HL-60 (cell line): ENCODE results near the gene FBXW7.

Experiments used
- POLR2AphosphoS5 ChIP-seq: IDR thresholded peaks from 2 replicates; pipeline ENCODE4 v1.6.1; 2012; ENCODE audit warnings: low read depth
- TF ChIP-seq, protein P1 (sequence below): IDR thresholded peaks from one replicate; pipeline ENCODE4 v1.5.1; 2011; ENCODE audit warnings: low read length, control low read depth, inconsistent platforms; ENCODE audit not compliant: insufficient read depth

DNA sequence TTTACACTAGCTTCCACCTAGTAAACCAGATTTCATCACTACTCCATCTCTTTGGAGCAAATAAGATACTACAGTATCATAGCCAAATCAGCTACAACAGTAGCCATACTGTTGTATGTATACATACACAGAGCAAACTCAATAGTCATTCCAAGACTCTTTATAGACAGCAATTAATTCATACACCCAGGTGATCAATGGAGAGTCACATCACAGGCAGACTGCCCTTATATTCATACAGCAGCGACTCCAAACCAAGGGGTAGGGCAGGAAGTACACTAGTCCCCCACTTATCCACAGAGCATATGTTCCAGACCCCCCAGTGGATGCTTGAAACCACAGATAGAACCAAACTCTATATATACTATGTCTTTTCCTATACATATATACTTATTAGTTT, 76.6 kb downstream of the FBXW7 start:
- TF ChIP-seq, protein P1, sequence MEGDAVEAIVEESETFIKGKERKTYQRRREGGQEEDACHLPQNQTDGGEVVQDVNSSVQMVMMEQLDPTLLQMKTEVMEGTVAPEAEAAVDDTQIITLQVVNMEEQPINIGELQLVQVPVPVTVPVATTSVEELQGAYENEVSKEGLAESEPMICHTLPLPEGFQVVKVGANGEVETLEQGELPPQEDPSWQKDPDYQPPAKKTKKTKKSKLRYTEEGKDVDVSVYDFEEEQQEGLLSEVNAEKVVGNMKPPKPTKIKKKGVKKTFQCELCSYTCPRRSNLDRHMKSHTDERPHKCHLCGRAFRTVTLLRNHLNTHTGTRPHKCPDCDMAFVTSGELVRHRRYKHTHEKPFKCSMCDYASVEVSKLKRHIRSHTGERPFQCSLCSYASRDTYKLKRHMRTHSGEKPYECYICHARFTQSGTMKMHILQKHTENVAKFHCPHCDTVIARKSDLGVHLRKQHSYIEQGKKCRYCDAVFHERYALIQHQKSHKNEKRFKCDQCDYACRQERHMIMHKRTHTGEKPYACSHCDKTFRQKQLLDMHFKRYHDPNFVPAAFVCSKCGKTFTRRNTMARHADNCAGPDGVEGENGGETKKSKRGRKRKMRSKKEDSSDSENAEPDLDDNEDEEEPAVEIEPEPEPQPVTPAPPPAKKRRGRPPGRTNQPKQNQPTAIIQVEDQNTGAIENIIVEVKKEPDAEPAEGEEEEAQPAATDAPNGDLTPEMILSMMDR: no peak
- TF ChIP-seq POLR2AphosphoS5: no peak
